Breast epithelium (tissue), 4 donors: ENCODE measurements around the gene PRKAG1. TPM values are rescaled to one million over a fixed set of nuclear protein-coding genes. Genes with fewer than 3 reads are reported as not detected.
A peak's percentile ranks its signal among the peaks of the same experiment; 100 is the strongest.

Experiments
- DNase-seq, 2 donors: peaks; one replicate each; pipeline ENCODE4 v3.0.0-alpha.2; 2019; ENCODE audit warnings: low spot score in 2 of 2
- H3K27ac ChIP-seq, 2 donors: fragments of 200-600 bp; sonication (generic) in 1 of 2; one replicate each; pipeline ENCODE4 v1.5.1; 2016 to 2019; ENCODE audit warnings: mild to moderate bottlenecking in 1 of 2
- H3K27me3 ChIP-seq, 2 donors: fragments of 200-600 bp; sonication (generic) in 1 of 2; one replicate each; pipeline versions ENCODE4 v1.5.1 to v1.6.0; 2017 to 2019; ENCODE audit warnings: control low read depth in 1 of 2, mild to moderate bottlenecking in 1 of 2
- H3K36me3 ChIP-seq: fragments of 200-600 bp; one replicate; pipeline ENCODE4 v1.5.1; 2019
- H3K4me1 ChIP-seq, 2 donors: fragments of 200-600 bp; sonication (generic); one replicate each; pipeline ENCODE4 v1.5.1; 2016 to 2019; ENCODE audit warnings: control low read depth in 1 of 2
- H3K4me3 ChIP-seq, 3 donors: fragments of 200-600 bp; sonication (generic); 1 replicate in 2 of 3; 2 replicates in 1 of 3; pipeline ENCODE4 v1.5.1; 2016 to 2019; ENCODE audit warnings: mild to moderate bottlenecking in 3 of 3, moderate library complexity in 2 of 3
- H3K9me3 ChIP-seq, 2 donors: fragments of 200-600 bp; sonication (generic) in 1 of 2; one replicate each; pipeline ENCODE4 v1.5.1; 2016 to 2019; ENCODE audit warnings: control low read depth in 1 of 2
- POLR2A ChIP-seq: fragments of 450-650 bp; IDR thresholded peaks from one replicate; pipeline ENCODE4 v1.6.1; 2016; ENCODE audit warnings: antibody characterized with exemption, mild to moderate bottlenecking, moderate library complexity
- POLR2AphosphoS5 ChIP-seq, 3 donors: sonication (generic); formaldehyde crosslinking; IDR thresholded peaks; one replicate each; pipeline ENCODE4 v1.6.1; 2017; ENCODE audit warnings: antibody characterized with exemption in 3 of 3
- intact Hi-C: fragments of 100-400 bp; cut with DNase I; formaldehyde crosslinking; loops from one replicate; pipeline ENCODE4 v1.15.1; 2023; ENCODE audit warnings: low total_unique reads
- total RNA-seq, 3 donors: library from RNA; depleted of rRNA; stranded (reverse); fragments of >200 nt; gene quantifications; one replicate each; pipeline ENCODE4 v1.1.0, GENCODE V29; 2016
- TF ChIP-seq, protein P1 (sequence below), 3 donors: fragments of 450-650 bp; IDR thresholded peaks; one replicate each; pipeline ENCODE4 v1.5.1; 2016 to 2017; ENCODE audit warnings: antibody characterized with exemption in 3 of 3, mild to moderate bottlenecking in 3 of 3, moderate library complexity in 3 of 3

The PRKAG1 gene
- total RNA-seq, 3 donors from 2014 or later, result 50.5 to 84.3 (median 54.0) TPM

GRCh38 chr12:48961801-48962200 lies 56.8 kb downstream of the PRKAG1 start:
- H3K36me3 ChIP-seq, result no peaks in the 10 kb centered on the region
- no peak overlapping the region for H3K4me3 ChIP-seq
- no peaks in the 10 kb centered on the region for H3K9me3 ChIP-seq
- H3K27ac ChIP-seq, result no peak overlapping the region
- no peaks in the 10 kb centered on the region for H3K4me1 ChIP-seq
- intact Hi-C loops, result no loop called here
- TF ChIP-seq, protein P1, sequence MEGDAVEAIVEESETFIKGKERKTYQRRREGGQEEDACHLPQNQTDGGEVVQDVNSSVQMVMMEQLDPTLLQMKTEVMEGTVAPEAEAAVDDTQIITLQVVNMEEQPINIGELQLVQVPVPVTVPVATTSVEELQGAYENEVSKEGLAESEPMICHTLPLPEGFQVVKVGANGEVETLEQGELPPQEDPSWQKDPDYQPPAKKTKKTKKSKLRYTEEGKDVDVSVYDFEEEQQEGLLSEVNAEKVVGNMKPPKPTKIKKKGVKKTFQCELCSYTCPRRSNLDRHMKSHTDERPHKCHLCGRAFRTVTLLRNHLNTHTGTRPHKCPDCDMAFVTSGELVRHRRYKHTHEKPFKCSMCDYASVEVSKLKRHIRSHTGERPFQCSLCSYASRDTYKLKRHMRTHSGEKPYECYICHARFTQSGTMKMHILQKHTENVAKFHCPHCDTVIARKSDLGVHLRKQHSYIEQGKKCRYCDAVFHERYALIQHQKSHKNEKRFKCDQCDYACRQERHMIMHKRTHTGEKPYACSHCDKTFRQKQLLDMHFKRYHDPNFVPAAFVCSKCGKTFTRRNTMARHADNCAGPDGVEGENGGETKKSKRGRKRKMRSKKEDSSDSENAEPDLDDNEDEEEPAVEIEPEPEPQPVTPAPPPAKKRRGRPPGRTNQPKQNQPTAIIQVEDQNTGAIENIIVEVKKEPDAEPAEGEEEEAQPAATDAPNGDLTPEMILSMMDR (IDR thresholded peaks at IDR 0.05), result no peak
- no peak for TF ChIP-seq POLR2A
- no peak for TF ChIP-seq POLR2AphosphoS5 (IDR thresholded peaks at IDR 0.05)
- H3K27me3 ChIP-seq, result no peaks in the 10 kb centered on the region
- DNase-seq, result no peak

DNA sequence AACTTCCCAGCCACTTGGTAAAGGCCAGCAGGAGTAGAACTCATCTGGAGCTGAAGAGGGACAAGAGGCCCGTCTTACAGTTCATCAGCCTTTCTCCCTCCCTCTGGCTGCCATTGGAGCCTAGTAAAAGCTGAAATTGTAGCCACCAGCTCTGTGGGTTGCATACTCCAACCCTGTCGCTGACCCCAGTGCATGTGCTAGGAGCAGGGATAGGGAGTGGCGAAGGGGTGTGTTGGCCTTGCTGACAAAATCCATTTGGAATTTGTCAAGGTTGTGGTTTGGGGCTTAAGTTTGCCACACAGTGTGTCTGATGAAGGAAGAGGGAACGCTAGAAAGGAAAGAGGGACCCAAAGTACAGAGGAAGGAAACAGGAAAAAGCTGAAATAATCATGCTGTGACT lies 57.2 kb downstream of the PRKAG1 start:
- H3K27ac ChIP-seq, result no peak overlapping the region
- H3K4me3 ChIP-seq, result no peak overlapping the region
- no peak for TF ChIP-seq POLR2AphosphoS5 (IDR thresholded peaks at IDR 0.05)
- no peak for TF ChIP-seq POLR2A
- no peaks in the 10 kb centered on the region for H3K9me3 ChIP-seq
- intact Hi-C loops, result no loop called here
- H3K36me3 ChIP-seq, result no peaks in the 10 kb centered on the region
- DNase-seq, result no peak
- H3K4me1 ChIP-seq, result no peaks in the 10 kb centered on the region
- no peaks in the 10 kb centered on the region for H3K27me3 ChIP-seq

DNA sequence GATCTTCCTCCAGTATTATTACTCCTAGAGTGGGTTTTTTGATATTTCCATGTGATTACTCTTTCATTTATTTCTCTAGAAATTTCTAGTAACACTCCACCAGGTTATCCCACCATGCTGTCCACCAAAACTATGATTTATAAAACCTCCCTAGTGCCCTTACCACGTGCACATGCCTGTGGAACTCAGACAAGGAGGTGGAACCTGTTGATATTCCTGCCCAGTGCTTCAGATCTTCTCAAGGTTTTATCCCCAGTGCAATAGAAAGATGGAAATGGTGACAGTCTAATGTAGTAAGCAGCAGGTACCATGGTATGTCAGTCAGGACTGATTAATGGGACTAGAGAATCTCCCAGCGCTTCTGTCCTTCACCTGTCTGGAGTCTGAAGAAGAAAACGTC lies 57.7 kb downstream of the PRKAG1 start:
- no peak for DNase-seq
- peaks cover 0 to 3% of the 10 kb centered on the region in 2 donors for H3K4me1 ChIP-seq
- H3K4me3 ChIP-seq, result no peak overlapping the region
- H3K27me3 ChIP-seq, result no peaks in the 10 kb centered on the region
- no peaks in the 10 kb centered on the region for H3K9me3 ChIP-seq
- H3K27ac ChIP-seq, result no peak overlapping the region
- intact Hi-C loops, result no loop called here
- no peaks in the 10 kb centered on the region for H3K36me3 ChIP-seq
- TF ChIP-seq, protein P1 (IDR thresholded peaks at IDR 0.05), result no peak
- no peak for TF ChIP-seq POLR2A
- no peak for TF ChIP-seq POLR2AphosphoS5 (IDR thresholded peaks at IDR 0.05)

DNA sequence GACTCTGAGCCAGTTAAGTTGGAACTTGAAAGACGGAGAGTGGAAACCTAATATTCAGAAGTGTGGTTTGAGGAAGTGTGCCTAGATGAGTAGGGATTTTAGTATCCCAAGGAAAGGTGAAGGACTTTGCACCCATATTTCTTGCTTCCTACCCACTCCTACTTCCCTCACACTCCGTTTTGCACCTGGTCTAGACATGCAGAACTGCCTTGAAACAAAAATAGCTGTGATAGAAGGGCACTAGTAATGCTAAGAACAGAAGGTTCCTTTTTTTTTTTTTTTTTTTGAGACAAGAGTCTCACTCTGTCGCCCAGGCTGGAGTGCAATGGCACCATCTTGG lies 60.6 kb downstream of the PRKAG1 start:
- TF ChIP-seq, protein P1 (IDR thresholded peaks at IDR 0.05), result no peak
- no peak for TF ChIP-seq POLR2A
- TF ChIP-seq POLR2AphosphoS5 (IDR thresholded peaks at IDR 0.05), result no peak
- Histone ChIP-seq H3K9me3 (no peaks in the 10 kb centered on the region), H3K4me1 (peaks cover 0 to 13% of the 10 kb centered on the region in 2 donors), H3K36me3 (no peaks in the 10 kb centered on the region), H3K27me3 (no peaks in the 10 kb centered on the region), H3K4me3 (peak overlapping the region; percentile 77 to 99 (median 98)), H3K27ac (peak overlapping the region; percentile 83 to 98)
- intact Hi-C loops, result no loop called here
- no peak for DNase-seq

- peaks cover 0 to 13% of the 10 kb centered on the region in 2 donors for H3K4me1 ChIP-seq
- DNase-seq, result peak; percentile 89 to 94
- peak within 1 kb of the TSS; percentile 77 to 99 (median 98) for H3K4me3 ChIP-seq
- H3K36me3 ChIP-seq, result no peaks in the 10 kb centered on the region
- no peaks in the 10 kb centered on the region for H3K27me3 ChIP-seq
- TF ChIP-seq POLR2A (peak; percentile 63), POLR2AphosphoS5 (IDR thresholded peaks at IDR 0.05) (peak; percentile 46 to 82 (median 49))
- TF ChIP-seq, protein P1 (IDR thresholded peaks at IDR 0.05), result no peak
- H3K9me3 ChIP-seq, result no peaks in the 10 kb centered on the region
- peak within 1 kb of the TSS; percentile 83 to 98 for H3K27ac ChIP-seq
- intact Hi-C loops, result no loop called here
Observed at GRCh38 chr12:48957141-48958048, 61.2 kb downstream of the PRKAG1 start, which contains the start of gene ARF3. ARF3 (minus strand) TSS chr12:48957487; CDS start chr12:48941095, 16,392 bp downstream.
